Esophagus muscularis mucosa (tissue), 4 donors: ENCODE data around the gene METTL4.

ENCODE experiments used
- CTCF ChIP-seq, 3 experiments: fragments of 200-600 bp in 2 of 3; fragments of 450-650 bp in 1 of 3; sonication (generic) in 2 of 3; IDR thresholded peaks; one replicate each; pipeline ENCODE4 v1.5.1; 2017 to 2019; ENCODE audit warnings: antibody characterized with exemption in 3 of 3, mild to moderate bottlenecking in 2 of 3, moderate library complexity in 1 of 3
- EP300 ChIP-seq: sonication (generic); formaldehyde crosslinking; IDR thresholded peaks from one replicate; pipeline ENCODE4 v1.6.1; 2017; ENCODE audit warnings: antibody characterized with exemption
- POLR2A ChIP-seq: fragments of 450-650 bp; IDR thresholded peaks from one replicate; pipeline ENCODE4 v1.6.1; 2017; ENCODE audit warnings: antibody characterized with exemption, moderate library complexity, mild to moderate bottlenecking, low read depth
- POLR2AphosphoS5 ChIP-seq, 2 donors: sonication (generic); formaldehyde crosslinking; IDR thresholded peaks; one replicate each; pipeline ENCODE4 v1.6.1; 2017; ENCODE audit warnings: antibody characterized with exemption in 2 of 2

DNA sequence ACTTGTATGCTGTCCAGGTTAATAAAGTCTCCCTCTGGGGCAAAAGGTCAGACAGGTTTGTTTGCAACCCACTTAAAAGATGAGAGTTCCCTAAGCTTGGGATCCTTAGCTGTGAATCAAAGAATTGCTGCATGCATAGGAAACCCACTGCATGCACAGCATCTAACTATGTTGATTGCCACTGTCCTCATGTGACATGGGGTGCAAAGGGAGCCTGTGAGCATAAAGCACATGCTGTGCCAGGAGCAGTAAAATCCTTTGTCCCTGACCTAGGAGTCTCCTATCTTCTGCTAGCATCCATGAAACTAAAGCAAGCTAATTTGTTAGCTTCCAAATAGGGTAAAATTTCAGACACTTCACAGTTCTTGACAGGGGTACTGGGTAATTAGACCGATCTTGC is 13.8 kb downstream of the METTL4 start:
- TF ChIP-seq EP300 (no peak), POLR2AphosphoS5 (IDR thresholded peaks at IDR 0.05) (no peak), POLR2A (no peak), CTCF (IDR thresholded peaks at IDR 0.05) (no peak)
